ENCODE results near the gene GALNT1. TPM values are rescaled to one million over a fixed set of nuclear protein-coding genes. Genes with fewer than 3 reads are reported as not detected.

The GALNT1 gene
- total RNA-seq, 1 donor from 2014 or later, result 47.8 TPM

GRCh38 chr18:35695384-35695783, 113.8 kb downstream of the GALNT1 start:
- H3K27ac ChIP-seq (replicated peaks), result peak overlapping the region; percentile 73
- H3K36me3 ChIP-seq, result peaks cover 36% of the 10 kb centered on the region
- H3K9me3 ChIP-seq (replicated peaks), result no peaks in the 10 kb centered on the region
- no peak overlapping the region for H3K4me3 ChIP-seq
- intact Hi-C loops (cut with micrococcal nuclease), result no loop called here
- H3K27me3 ChIP-seq (ENCODE audit: low read depth), result no peaks in the 10 kb centered on the region
- no peak for DNase-seq
- no peak for TF ChIP-seq CTCF (IDR thresholded peaks at IDR 0.05; ENCODE audit: borderline replicate concordance)
- peaks cover 21% of the 10 kb centered on the region for H3K4me1 ChIP-seq

- no peaks in the 10 kb centered on the region for H3K9me3 ChIP-seq (replicated peaks)
- TF ChIP-seq CTCF (IDR thresholded peaks at IDR 0.05; ENCODE audit: borderline replicate concordance), result no peak
- H3K27ac ChIP-seq (replicated peaks), result peak overlapping the region; percentile 73
- peaks cover 35% of the 10 kb centered on the region for H3K36me3 ChIP-seq
- DNase-seq, result peak; percentile 75
- H3K27me3 ChIP-seq (ENCODE audit: low read depth), result no peaks in the 10 kb centered on the region
- no peak overlapping the region for H3K4me3 ChIP-seq
- peaks cover 21% of the 10 kb centered on the region for H3K4me1 ChIP-seq
- intact Hi-C loops (cut with micrococcal nuclease), result no loop called here
Observed at GRCh38 chr18:35695803-35696202, 114.3 kb downstream of the GALNT1 start.

DNA sequence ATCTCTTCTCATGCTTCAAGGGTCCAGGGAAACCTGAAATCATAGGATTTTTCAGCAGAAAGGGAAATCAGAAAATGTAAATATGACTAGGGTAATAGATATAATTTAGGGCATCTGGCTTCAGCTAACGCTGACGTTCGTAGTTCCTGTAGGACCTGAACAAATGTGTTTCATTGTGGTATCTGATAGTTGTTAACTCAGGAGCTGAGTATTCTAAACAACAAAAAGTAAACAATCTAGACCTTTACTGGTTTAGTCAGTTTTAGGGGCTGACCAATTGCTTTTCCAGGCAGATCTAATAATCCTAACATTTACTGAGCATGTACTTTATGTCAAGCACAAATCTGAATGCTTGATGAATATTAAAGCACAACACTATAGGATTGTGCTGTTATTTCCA, 114.8 kb downstream of the GALNT1 start:
- Histone ChIP-seq H3K27me3 (ENCODE audit: low read depth) (no peaks in the 10 kb centered on the region), H3K27ac (replicated peaks) (peak overlapping the region; percentile 73)
- intact Hi-C loops (cut with micrococcal nuclease), result no loop called here

GRCh38 chr18:35697869-35698268, 116.3 kb downstream of the GALNT1 start:
- Histone ChIP-seq H3K9me3 (replicated peaks) (no peaks in the 10 kb centered on the region), H3K27ac (replicated peaks) (no peak overlapping the region), H3K4me3 (no peak overlapping the region), H3K36me3 (peaks cover 16% of the 10 kb centered on the region), H3K27me3 (ENCODE audit: low read depth) (no peaks in the 10 kb centered on the region), H3K4me1 (peaks cover 24% of the 10 kb centered on the region)
- intact Hi-C loops (cut with micrococcal nuclease), result no loop called here
- TF ChIP-seq CTCF (IDR thresholded peaks at IDR 0.05; ENCODE audit: borderline replicate concordance), result no peak
- DNase-seq, result no peak

More for the DNA sequence above, 114.8 kb downstream of the GALNT1 start:
- DNase-seq, result no peak
- no peaks in the 10 kb centered on the region for H3K9me3 ChIP-seq (replicated peaks)
- H3K4me3 ChIP-seq, result no peak overlapping the region
- peaks cover 21% of the 10 kb centered on the region for H3K4me1 ChIP-seq
- no peak for TF ChIP-seq CTCF (IDR thresholded peaks at IDR 0.05; ENCODE audit: borderline replicate concordance)
- peaks cover 30% of the 10 kb centered on the region for H3K36me3 ChIP-seq

- H3K27me3 ChIP-seq (ENCODE audit: low read depth), result no peaks in the 10 kb centered on the region
- H3K27ac ChIP-seq (replicated peaks), result no peak overlapping the region
- peaks cover 26% of the 10 kb centered on the region for H3K4me1 ChIP-seq
- TF ChIP-seq CTCF (IDR thresholded peaks at IDR 0.05; ENCODE audit: borderline replicate concordance), result no peak
- no peak overlapping the region for H3K4me3 ChIP-seq
- intact Hi-C loops (cut with micrococcal nuclease), result no loop called here
- no peaks in the 10 kb centered on the region for H3K9me3 ChIP-seq (replicated peaks)
- H3K36me3 ChIP-seq, result peaks cover 31% of the 10 kb centered on the region
- DNase-seq, result no peak
Observed at GRCh38 chr18:35703043-35703688, 121.6 kb downstream of the GALNT1 start.

Measured in left ventricle myocardium inferior (tissue), 1 donor.